Mammary epithelial cell (primary cell): ENCODE measurements around the gene FBXL5.

Experiments used
- EZH2 ChIP-seq: IDR thresholded peaks from 2 replicates; pipeline ENCODE4 v1.6.1; 2012; ENCODE audit warnings: low read length, inconsistent platforms, borderline replicate concordance
- TF ChIP-seq, protein P1 (sequence below), 2 donors: IDR thresholded peaks in 1 of 2; conservative IDR thresholded peaks in 1 of 2; 2 replicates each; pipeline ENCODE4 v1.5.1; 2011 to 2012; ENCODE audit warnings: inconsistent platforms in 2 of 2, low read length in 2 of 2, mild to moderate bottlenecking in 2 of 2, control low read depth in 1 of 2, low read depth in 1 of 2; ENCODE audit not compliant: insufficient read depth in 1 of 2; ENCODE audit errors: extremely low read depth in 1 of 2

DNA sequence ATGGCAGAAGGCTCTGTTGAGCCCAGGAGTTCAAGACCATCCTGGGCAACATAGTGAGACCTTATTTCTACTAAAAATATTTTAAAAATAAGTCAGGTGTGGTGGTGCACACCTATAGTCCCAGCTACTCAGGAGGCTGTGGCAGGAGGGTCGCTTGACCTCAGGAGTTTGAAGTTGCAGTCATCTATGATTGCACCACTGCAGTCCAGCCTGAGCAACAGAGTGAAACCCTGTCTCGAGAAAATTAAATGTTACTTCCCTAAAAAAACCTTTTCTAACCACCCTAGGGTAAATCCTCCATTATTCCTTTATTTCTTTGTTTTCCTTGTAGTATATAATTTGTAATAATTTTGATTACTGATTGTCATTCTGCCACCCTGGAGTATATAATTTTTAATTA, 34.4 kb upstream of the FBXL5 start:
- TF ChIP-seq, protein P1, sequence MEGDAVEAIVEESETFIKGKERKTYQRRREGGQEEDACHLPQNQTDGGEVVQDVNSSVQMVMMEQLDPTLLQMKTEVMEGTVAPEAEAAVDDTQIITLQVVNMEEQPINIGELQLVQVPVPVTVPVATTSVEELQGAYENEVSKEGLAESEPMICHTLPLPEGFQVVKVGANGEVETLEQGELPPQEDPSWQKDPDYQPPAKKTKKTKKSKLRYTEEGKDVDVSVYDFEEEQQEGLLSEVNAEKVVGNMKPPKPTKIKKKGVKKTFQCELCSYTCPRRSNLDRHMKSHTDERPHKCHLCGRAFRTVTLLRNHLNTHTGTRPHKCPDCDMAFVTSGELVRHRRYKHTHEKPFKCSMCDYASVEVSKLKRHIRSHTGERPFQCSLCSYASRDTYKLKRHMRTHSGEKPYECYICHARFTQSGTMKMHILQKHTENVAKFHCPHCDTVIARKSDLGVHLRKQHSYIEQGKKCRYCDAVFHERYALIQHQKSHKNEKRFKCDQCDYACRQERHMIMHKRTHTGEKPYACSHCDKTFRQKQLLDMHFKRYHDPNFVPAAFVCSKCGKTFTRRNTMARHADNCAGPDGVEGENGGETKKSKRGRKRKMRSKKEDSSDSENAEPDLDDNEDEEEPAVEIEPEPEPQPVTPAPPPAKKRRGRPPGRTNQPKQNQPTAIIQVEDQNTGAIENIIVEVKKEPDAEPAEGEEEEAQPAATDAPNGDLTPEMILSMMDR (conservative IDR thresholded peaks at IDR 0.05 in 1 of 2, IDR thresholded peaks at IDR 0.05 in 1 of 2; ENCODE audit: extremely low read depth in 1 of 2, insufficient read depth in 1 of 2, low read depth in 1 of 2, low read length in 2 of 2), result no peak
- TF ChIP-seq EZH2, result no peak
